Esophagus squamous epithelium (tissue), 5 donors: ENCODE results near the gene CAP1. TPM values are rescaled to one million over a fixed set of nuclear protein-coding genes. Genes with fewer than 3 reads are reported as not detected.
A peak's percentile ranks its signal among the peaks of the same experiment; 100 is the strongest.
"Not testable (repeated sequence)": the region's sequence is repeated elsewhere in the genome, so short reads cannot be mapped to it uniquely, and the experiment has no call there.

Experiments
- DNase-seq: peaks from one replicate; lab custom pipeline; 2025; lab: John Stamatoyannopoulos, UW
- H3K27ac ChIP-seq, 4 donors: fragments of 200-600 bp; sonication (generic); one replicate each; pipeline ENCODE4 v1.5.1; 2016 to 2019; ENCODE audit warnings: mild to moderate bottlenecking in 1 of 4
- H3K27me3 ChIP-seq, 4 donors: fragments of 200-600 bp; sonication (generic); 1 replicate in 3 of 4; 2 replicates in 1 of 4; pipeline versions ENCODE4 v1.5.1 to v1.6.0; 2017 to 2021; ENCODE audit warnings: antibody characterized with exemption in 1 of 4
- H3K36me3 ChIP-seq, 3 donors: fragments of 200-600 bp; sonication (generic); one replicate each; pipeline ENCODE4 v1.5.1; 2016 to 2019
- H3K4me1 ChIP-seq, 3 donors: fragments of 200-600 bp; sonication (generic); one replicate each; pipeline ENCODE4 v1.5.1; 2017 to 2019
- H3K4me3 ChIP-seq, 4 donors: fragments of 200-600 bp; sonication (generic); 1 replicate in 3 of 4; 2 replicates in 1 of 4; pipeline ENCODE4 v1.5.1; 2016 to 2019; ENCODE audit warnings: mild to moderate bottlenecking in 2 of 4, moderate library complexity in 1 of 4
- H3K9me3 ChIP-seq, 3 donors: fragments of 200-600 bp; sonication (generic); one replicate each; pipeline ENCODE4 v1.5.1; 2016 to 2019
- CTCF ChIP-seq, 6 experiments: fragments of 450-650 bp in 4 of 6; fragments of 200-600 bp in 2 of 6; sonication (generic) in 2 of 6; IDR thresholded peaks; one replicate each; pipeline ENCODE4 v1.5.1; 2016 to 2019; ENCODE audit warnings: antibody characterized with exemption in 6 of 6, mild to moderate bottlenecking in 4 of 6, moderate library complexity in 4 of 6
- POLR2A ChIP-seq, 4 donors: fragments of 450-650 bp; IDR thresholded peaks; one replicate each; pipeline ENCODE4 v1.6.1; 2017; ENCODE audit warnings: antibody characterized with exemption in 4 of 4, mild to moderate bottlenecking in 4 of 4, moderate library complexity in 3 of 4
- WGBS, 2 donors: methylation state at CpG; one replicate each; pipeline ENCODE4 v1.1.5; 2018; 5-methylcytosine and 5-hydroxymethylcytosine counted together
- intact Hi-C: fragments of 100-400 bp; cut with DNase I; formaldehyde crosslinking; loops from one replicate; pipeline ENCODE4 v1.15.0; 2022
- total RNA-seq, 4 donors: library from RNA; depleted of rRNA; stranded (reverse); fragments of >200 nt; gene quantifications; one replicate each; pipeline ENCODE4 v1.1.0, GENCODE V29; 2016
- donor health status: DM: yes; HTN: yes; CAD: no.

The CAP1 gene
- total RNA-seq, 4 donors from 2014 or later, result 157 to 282 (median 227) TPM

- intact Hi-C loops, result loop anchor here (5.0 to 10.0 kb wide), 2 partner anchors 63 to 255 kb away; no protein-coding TSS in a partner anchor
- Histone ChIP-seq H3K27me3 (no peaks in the 10 kb centered on the region), H3K36me3 (peaks cover 0 to 75% (median 0%) of the 10 kb centered on the region in 3 donors), H3K9me3 (no peaks in the 10 kb centered on the region), H3K27ac (no peak overlapping the region), H3K4me1 (peaks cover 0 to 15% (median 0%) of the 10 kb centered on the region in 3 donors), H3K4me3 (no peak overlapping the region)
- TF ChIP-seq CTCF (IDR thresholded peaks at IDR 0.05) (no peak), POLR2A (IDR thresholded peaks at IDR 0.05) (no peak)
- 63 to 78% methylated on average over 6 to 7 of the region's 7 CpGs for WGBS, 2 donors
- DNase-seq, result no peak
Observed at GRCh38 chr1:40081871-40082270, 41.3 kb downstream of the CAP1 start.

GRCh38 chr1:40084750-40085149 lies 44.2 kb downstream of the CAP1 start:
- H3K36me3 ChIP-seq, result peaks cover 5 to 81% (median 7%) of the 10 kb centered on the region in 3 donors
- intact Hi-C loops, result loop anchor here (5.0 to 10.0 kb wide), 2 partner anchors 60 to 253 kb away; no protein-coding TSS in a partner anchor

DNA sequence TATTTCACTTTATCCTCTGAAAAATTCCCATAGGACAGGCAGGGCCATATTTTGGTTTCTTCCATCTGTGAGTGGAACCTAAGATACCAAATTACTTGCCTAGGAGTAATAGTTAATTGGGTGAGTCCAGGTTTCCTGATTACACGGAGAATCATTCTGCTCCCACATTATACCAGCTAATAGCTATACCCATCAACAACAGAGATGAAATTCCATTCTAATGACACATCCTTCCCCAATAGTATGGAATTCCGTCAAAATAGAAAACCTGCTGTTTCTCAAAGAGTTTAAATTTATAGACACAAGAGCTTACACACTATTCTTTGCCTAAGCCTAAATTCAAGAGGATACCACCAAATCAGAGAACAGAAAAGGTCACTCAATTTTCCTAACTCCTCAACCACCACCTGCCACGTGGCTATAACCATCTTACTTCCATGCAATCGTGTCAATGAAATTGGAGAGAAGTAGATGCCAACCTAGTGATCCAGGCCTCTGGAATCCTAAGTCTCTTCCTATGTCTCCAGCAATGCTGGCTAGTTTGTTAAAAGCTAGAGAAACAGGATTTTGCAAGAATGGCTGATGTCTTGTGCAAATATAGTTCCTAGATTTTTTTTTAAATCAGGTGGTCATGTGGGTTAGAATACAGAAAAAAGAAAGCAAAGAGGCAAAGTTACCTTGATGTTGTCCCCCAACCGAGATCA lies 50.3 kb downstream of the CAP1 start:
- peaks cover 9 to 66% (median 20%) of the 10 kb centered on the region in 3 donors for H3K36me3 ChIP-seq
- no peak overlapping the region for H3K4me3 ChIP-seq
- no peak overlapping the region for H3K27ac ChIP-seq
- 87% methylated on average over 5 of the region's 5 CpGs for WGBS, 2 donors
- intact Hi-C loops, result no loop called here
- no peaks in the 10 kb centered on the region for H3K9me3 ChIP-seq
- peaks cover 0 to 7% (median 0%) of the 10 kb centered on the region in 3 donors for H3K4me1 ChIP-seq
- no peak for DNase-seq
- H3K27me3 ChIP-seq, result no peaks in the 10 kb centered on the region
- no peak for TF ChIP-seq CTCF (IDR thresholded peaks at IDR 0.05)
- no peak for TF ChIP-seq POLR2A (IDR thresholded peaks at IDR 0.05)

More at GRCh38 chr1:40084750-40085149, 44.2 kb downstream of the CAP1 start:
- TF ChIP-seq CTCF (IDR thresholded peaks at IDR 0.05), result peak; percentile 22 to 75 (median 46)
- H3K27ac ChIP-seq, H3K27me3 ChIP-seq, H3K4me1 ChIP-seq, DNase-seq, H3K9me3 ChIP-seq: not testable (repeated sequence)
- peak overlapping the region in 1 of 4 donors; percentile 32 for H3K4me3 ChIP-seq
- 0 to 38% methylated on average over 2 to 8 of the region's 11 CpGs for WGBS, 2 donors

- Histone ChIP-seq H3K9me3 (no peaks in the 10 kb centered on the region), H3K27ac (no peak overlapping the region), H3K4me3 (no peak overlapping the region), H3K4me1 (peaks cover 2 to 20% (median 6%) of the 10 kb centered on the region in 3 donors), H3K27me3 (no peaks in the 10 kb centered on the region), H3K36me3 (peaks cover 9 to 51% (median 20%) of the 10 kb centered on the region in 3 donors)
- WGBS, 2 donors, result 83 to 98% methylated on average over 2 of the region's 2 CpGs
- TF ChIP-seq POLR2A (IDR thresholded peaks at IDR 0.05) (no peak), CTCF (IDR thresholded peaks at IDR 0.05) (no peak)
- no peak for DNase-seq
- intact Hi-C loops, result no loop called here
Observed at GRCh38 chr1:40092241-40092640, 51.7 kb downstream of the CAP1 start.
